ENCODE results near the gene SOCS6. TPM values are rescaled to one million over a fixed set of nuclear protein-coding genes. Genes with fewer than 3 reads are reported as not detected.

The SOCS6 gene
- total RNA-seq, 2 experiments from 2014 or later, result 0.75 to 1.3 TPM

DNA sequence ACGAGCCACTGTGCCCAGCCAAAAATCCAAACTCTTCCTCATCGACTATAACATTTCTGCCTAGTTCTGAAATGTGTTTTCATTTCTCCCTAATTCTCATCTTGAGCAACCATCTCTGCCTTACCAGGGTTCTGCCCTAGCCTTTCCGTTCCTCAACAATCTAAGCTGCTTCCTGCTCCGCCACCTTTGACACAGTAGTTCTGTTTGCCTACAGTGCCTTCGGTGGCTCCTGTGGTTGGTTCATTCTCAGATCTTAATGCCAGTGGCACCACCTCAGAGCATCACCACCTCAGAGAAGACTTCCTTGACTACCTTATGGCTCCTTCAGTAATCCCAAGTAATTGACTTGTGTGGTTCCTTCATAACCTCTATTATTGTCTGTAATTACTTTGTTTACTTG is 3.8 kb downstream of the SOCS6 start:
- Mint-ChIP-seq H3K27ac (no peak overlapping the region), H3K4me1 (ENCODE audit: low read depth) (peaks cover 13% of the 10 kb centered on the region), H3K36me3 (peaks cover 2% of the 10 kb centered on the region), H3K4me3 (no peak overlapping the region), H3K9me3 (no peaks in the 10 kb centered on the region), H3K27me3 (peaks cover 31% of the 10 kb centered on the region)
- intact Hi-C loops (cut with micrococcal nuclease), result no loop called here
- CTCF ChIA-PET, result no interaction called here
- no peak for DNase-seq
- POLR2A ChIA-PET, result no interaction called here

- no peak overlapping the region for H3K27ac Mint-ChIP-seq
- H3K4me3 Mint-ChIP-seq, result no peak overlapping the region
- peaks cover 29% of the 10 kb centered on the region for H3K27me3 Mint-ChIP-seq
- CTCF ChIA-PET, result no interaction called here
- intact Hi-C loops (cut with micrococcal nuclease), result no loop called here
- peaks cover 13% of the 10 kb centered on the region for H3K4me1 Mint-ChIP-seq (ENCODE audit: low read depth)
- POLR2A ChIA-PET, result no interaction called here
- DNase-seq, result peak; percentile 19
- H3K36me3 Mint-ChIP-seq, result peaks cover 2% of the 10 kb centered on the region
- no peaks in the 10 kb centered on the region for H3K9me3 Mint-ChIP-seq
These were observed 4.3 kb downstream of the SOCS6 start for GRCh38 chr18:70293166-70293565.

- DNase-seq, result no peak
- H3K9me3 Mint-ChIP-seq, result no peaks in the 10 kb centered on the region
- H3K36me3 Mint-ChIP-seq, result peaks cover 2% of the 10 kb centered on the region
- intact Hi-C loops (cut with micrococcal nuclease), result no loop called here
- no peak overlapping the region for H3K4me3 Mint-ChIP-seq
- H3K27me3 Mint-ChIP-seq, result peaks cover 29% of the 10 kb centered on the region
- ChIA-PET CTCF (no interaction called here), POLR2A (no interaction called here)
- H3K4me1 Mint-ChIP-seq (ENCODE audit: low read depth), result peaks cover 13% of the 10 kb centered on the region
- no peak overlapping the region for H3K27ac Mint-ChIP-seq
These were observed 5.8 kb downstream of the SOCS6 start for GRCh38 chr18:70294471-70295191.

GRCh38 chr18:70295192-70296188 is 6.6 kb downstream of the SOCS6 start:
- H3K9me3 Mint-ChIP-seq, result no peaks in the 10 kb centered on the region
- no peak overlapping the region for H3K4me3 Mint-ChIP-seq
- ChIA-PET CTCF (no interaction called here), POLR2A (no interaction called here)
- peaks cover 8% of the 10 kb centered on the region for H3K4me1 Mint-ChIP-seq (ENCODE audit: low read depth)
- no peaks in the 10 kb centered on the region for H3K36me3 Mint-ChIP-seq
- intact Hi-C loops (cut with micrococcal nuclease), result no loop called here
- peaks cover 22% of the 10 kb centered on the region for H3K27me3 Mint-ChIP-seq
- H3K27ac Mint-ChIP-seq, result no peak overlapping the region
- DNase-seq, result no peak

DNA sequence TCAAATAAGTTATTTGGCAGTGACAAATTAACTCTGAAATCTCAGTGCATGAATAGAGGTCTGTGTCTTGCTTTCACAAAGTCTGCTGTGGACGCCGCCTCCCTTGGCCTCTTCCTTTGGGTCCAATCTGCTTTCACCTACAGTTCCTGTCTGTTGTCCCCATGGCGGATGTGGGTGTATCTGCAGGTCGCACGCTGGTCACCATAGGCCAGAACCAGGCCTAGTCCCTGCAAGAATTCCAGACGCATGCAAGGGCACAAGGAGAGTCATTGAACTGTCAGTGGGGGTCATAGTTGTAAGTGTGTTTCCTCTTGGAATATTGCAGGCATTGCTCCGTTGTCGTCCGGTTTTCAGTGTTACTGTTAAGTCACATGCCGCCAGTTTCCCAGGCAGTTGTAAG is 7.4 kb downstream of the SOCS6 start:
- no peak overlapping the region for H3K27ac Mint-ChIP-seq
- ChIA-PET CTCF (no interaction called here), POLR2A (no interaction called here)
- intact Hi-C loops (cut with micrococcal nuclease), result no loop called here
- no peak overlapping the region for H3K4me3 Mint-ChIP-seq
- H3K36me3 Mint-ChIP-seq, result no peaks in the 10 kb centered on the region
- no peaks in the 10 kb centered on the region for H3K9me3 Mint-ChIP-seq
- peaks cover 8% of the 10 kb centered on the region for H3K4me1 Mint-ChIP-seq (ENCODE audit: low read depth)
- no peak for DNase-seq
- peaks cover 14% of the 10 kb centered on the region for H3K27me3 Mint-ChIP-seq

DNA sequence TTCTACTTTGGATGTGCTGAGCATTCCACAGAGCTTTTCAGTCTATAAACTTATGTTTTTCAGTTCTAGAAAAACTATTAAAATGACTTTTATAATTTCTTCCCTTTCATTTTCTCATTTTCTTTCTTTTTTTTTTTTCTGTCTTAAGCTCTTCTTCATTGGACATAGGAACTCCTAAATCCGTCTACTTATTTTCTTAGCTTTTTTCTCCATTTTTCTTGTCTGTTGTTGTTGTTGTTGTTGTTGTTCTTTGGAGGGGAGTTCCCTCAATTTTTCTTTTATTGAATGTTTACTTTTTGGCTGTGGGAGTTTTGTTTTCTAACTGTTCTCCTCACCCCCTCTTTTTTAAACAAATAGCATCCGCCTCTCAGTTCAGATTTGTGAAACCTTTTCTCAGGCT is 7.9 kb downstream of the SOCS6 start:
- ChIA-PET CTCF (interaction anchor here (0.5 kb wide), 1 partner anchor 106 kb away, joined by 5 read pairs; no protein-coding TSS in a partner anchor), POLR2A (no interaction called here)
- no peaks in the 10 kb centered on the region for H3K36me3 Mint-ChIP-seq
- H3K27ac Mint-ChIP-seq, result no peak overlapping the region
- H3K4me3 Mint-ChIP-seq, result no peak overlapping the region
- H3K4me1 Mint-ChIP-seq (ENCODE audit: low read depth), result peaks cover 8% of the 10 kb centered on the region
- no peaks in the 10 kb centered on the region for H3K9me3 Mint-ChIP-seq
- intact Hi-C loops (cut with micrococcal nuclease), result no loop called here
- DNase-seq, result no peak
- H3K27me3 Mint-ChIP-seq, result peaks cover 11% of the 10 kb centered on the region

DNA sequence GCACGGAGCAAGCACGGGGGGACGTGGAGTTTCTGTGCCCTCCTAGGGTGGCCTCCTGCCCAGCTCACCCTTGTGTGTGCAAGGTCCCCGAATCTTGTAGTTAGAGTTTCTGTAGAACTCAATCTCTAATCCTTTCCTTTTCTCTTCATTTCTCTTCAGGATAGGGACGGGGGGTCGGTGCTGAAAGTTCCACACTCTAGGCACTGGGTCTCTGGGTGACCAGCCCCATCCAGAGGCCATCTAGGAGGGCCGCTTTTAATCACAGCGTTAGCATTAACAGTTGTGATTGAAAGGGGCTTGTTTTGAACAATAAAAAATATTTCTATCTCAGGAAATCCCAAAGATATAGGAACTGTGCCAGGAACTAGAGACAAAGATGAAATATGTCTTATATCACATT is 10.5 kb downstream of the SOCS6 start:
- Mint-ChIP-seq H3K4me1 (ENCODE audit: low read depth) (no peaks in the 10 kb centered on the region), H3K4me3 (no peak overlapping the region), H3K9me3 (no peaks in the 10 kb centered on the region), H3K27ac (no peak overlapping the region), H3K36me3 (no peaks in the 10 kb centered on the region), H3K27me3 (no peaks in the 10 kb centered on the region)
- ChIA-PET CTCF (no interaction called here), POLR2A (no interaction called here)
- DNase-seq, result no peak
- intact Hi-C loops (cut with micrococcal nuclease), result no loop called here

DNA sequence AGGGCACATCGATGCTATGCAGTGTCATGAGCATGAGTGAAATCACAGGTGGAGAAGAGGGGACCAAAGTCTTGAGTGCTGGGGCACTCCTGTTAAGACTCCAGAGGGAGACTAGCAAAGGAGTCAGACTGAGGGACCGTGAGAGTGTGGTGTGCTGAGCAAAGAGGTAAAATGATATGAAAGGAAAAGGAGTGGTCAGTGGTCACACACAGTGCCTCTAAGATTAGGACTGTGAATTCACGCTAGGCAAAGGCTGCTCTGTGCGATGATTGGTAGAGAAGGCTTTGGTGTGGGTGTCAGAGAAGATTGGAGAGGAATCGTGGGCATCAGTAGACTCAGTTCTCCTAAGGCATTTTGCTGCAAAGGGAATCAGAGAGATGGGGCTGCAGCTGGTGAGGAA is 12.8 kb downstream of the SOCS6 start:
- Mint-ChIP-seq H3K27ac (no peak overlapping the region), H3K27me3 (no peaks in the 10 kb centered on the region), H3K4me3 (no peak overlapping the region), H3K9me3 (no peaks in the 10 kb centered on the region), H3K36me3 (no peaks in the 10 kb centered on the region), H3K4me1 (ENCODE audit: low read depth) (no peaks in the 10 kb centered on the region)
- POLR2A ChIA-PET, result no interaction called here
- intact Hi-C loops (cut with micrococcal nuclease), result no loop called here
- no peak for DNase-seq
- CTCF ChIA-PET, result no interaction called here

- Mint-ChIP-seq H3K36me3 (peaks cover 2% of the 10 kb centered on the region), H3K4me3 (no peak overlapping the region), H3K4me1 (ENCODE audit: low read depth) (peaks cover 3% of the 10 kb centered on the region), H3K9me3 (peaks cover 5% of the 10 kb centered on the region), H3K27me3 (peaks cover 2% of the 10 kb centered on the region), H3K27ac (no peak overlapping the region)
- ChIA-PET POLR2A (no interaction called here), CTCF (no interaction called here)
- intact Hi-C loops (cut with micrococcal nuclease), result no loop called here
- DNase-seq, result no peak
These were observed 19.9 kb downstream of the SOCS6 start for GRCh38 chr18:70308555-70309294.

DNA sequence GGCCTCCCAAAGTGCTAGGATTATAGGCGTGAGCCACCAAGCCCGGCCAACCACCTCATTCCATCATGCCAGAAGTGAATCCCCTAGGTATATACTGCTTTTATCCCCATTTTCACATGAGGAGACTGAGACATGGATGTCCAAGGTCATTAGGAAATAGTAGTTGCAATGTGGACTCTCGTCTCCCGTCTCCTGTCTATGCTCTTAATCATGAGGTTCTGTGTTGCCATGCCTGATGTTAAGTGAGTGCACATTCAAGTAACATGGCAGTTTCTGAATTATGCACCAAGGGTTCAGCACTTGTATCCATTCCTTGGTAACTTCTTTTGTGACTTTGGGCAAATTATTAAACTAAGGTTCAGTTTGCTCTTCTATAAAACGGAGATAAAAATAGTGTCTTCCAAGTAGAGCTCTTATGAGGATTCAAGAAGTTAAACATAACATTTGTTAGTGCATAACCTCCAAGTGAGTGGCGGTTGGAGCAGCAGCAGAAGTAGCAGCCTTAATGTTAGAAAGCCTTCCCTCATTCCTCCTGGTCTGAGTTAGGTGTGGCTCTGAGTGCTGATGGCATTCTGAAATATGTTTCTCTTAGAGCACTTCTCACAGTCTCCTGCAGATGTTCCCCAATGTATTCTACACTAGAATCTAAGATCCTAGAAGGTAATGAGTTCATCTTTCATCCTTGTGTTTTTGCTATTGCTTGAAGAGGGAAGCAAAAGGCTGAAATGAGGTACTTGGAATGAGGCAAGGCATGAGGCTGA is 21.9 kb downstream of the SOCS6 start:
- CTCF ChIA-PET, result interaction anchor here (0.6 kb wide), 1 partner anchor 258 kb away, joined by 4 read pairs; no protein-coding TSS in a partner anchor
- Mint-ChIP-seq H3K27ac (no peak overlapping the region), H3K36me3 (peaks cover 2% of the 10 kb centered on the region), H3K4me1 (ENCODE audit: low read depth) (peaks cover 3% of the 10 kb centered on the region), H3K4me3 (no peak overlapping the region), H3K9me3 (peaks cover 5% of the 10 kb centered on the region), H3K27me3 (peaks cover 2% of the 10 kb centered on the region)
- intact Hi-C loops (cut with micrococcal nuclease), result no loop called here
- no peak for DNase-seq
- POLR2A ChIA-PET, result interaction anchor here (0.5 kb wide), 1 partner anchor 106 kb away, joined by 3 read pairs; no protein-coding TSS in a partner anchor

GRCh38 chr18:70311726-70312125 is 22.9 kb downstream of the SOCS6 start:
- ChIA-PET POLR2A (interaction anchor here (0.5 kb wide), 1 partner anchor 105 kb away, joined by 3 read pairs; no protein-coding TSS in a partner anchor), CTCF (interaction anchor here (0.6 kb wide), 1 partner anchor 259 kb away, joined by 4 read pairs; no protein-coding TSS in a partner anchor)
- intact Hi-C loops (cut with micrococcal nuclease), result no loop called here
- H3K27me3 Mint-ChIP-seq, result peaks cover 2% of the 10 kb centered on the region
- DNase-seq, result no peak
- H3K27ac Mint-ChIP-seq, result no peak overlapping the region
- H3K36me3 Mint-ChIP-seq, result peaks cover 2% of the 10 kb centered on the region
- H3K4me3 Mint-ChIP-seq, result no peak overlapping the region
- peaks cover 3% of the 10 kb centered on the region for H3K4me1 Mint-ChIP-seq (ENCODE audit: low read depth)
- peaks cover 5% of the 10 kb centered on the region for H3K9me3 Mint-ChIP-seq

Measured in activated CD4-positive, alpha-beta memory T cell treated with anti-CD3 and anti-CD28 coated beads for 36 hours (primary cell).